Lung (tissue), 12 donors: ENCODE data around the gene FRAS1. TPM values are rescaled to one million over a fixed set of nuclear protein-coding genes. Genes with fewer than 3 reads are reported as not detected.

Experiments used
- ATAC-seq: fragments of 200-7000 bp; cut with Tn5 transposase; one replicate; pipeline ENCODE4 v1.9.1; 2020; ENCODE audit warnings: moderate number of reproducible peaks; ENCODE audit not compliant: insufficient read depth, low FRiP score
- DNase-seq, 3 donors: peaks; one replicate each; pipeline ENCODE4 v3.0.0-alpha.2; 2013 to 2017
- H3K27ac ChIP-seq, 2 donors: one replicate each; pipeline ENCODE4 v1.5.1; 2013; ENCODE audit warnings: mild to moderate bottlenecking in 2 of 2, moderate library complexity in 2 of 2, control low read depth in 1 of 2, inconsistent platforms in 1 of 2, low read depth in 1 of 2, low read length in 1 of 2
- H3K27me3 ChIP-seq, 3 donors: one replicate each; pipeline ENCODE4 v1.5.1; 2013; ENCODE audit warnings: low read length in 2 of 3; ENCODE audit not compliant: control insufficient read depth in 3 of 3, insufficient read depth in 3 of 3
- H3K36me3 ChIP-seq, 4 donors: one replicate each; pipeline ENCODE4 v1.5.1; 2013; ENCODE audit warnings: low read length in 4 of 4, mild to moderate bottlenecking in 1 of 4, moderate library complexity in 1 of 4; ENCODE audit not compliant: control insufficient read depth in 4 of 4, insufficient read depth in 4 of 4
- H3K4me1 ChIP-seq, 5 donors: one replicate each; pipeline ENCODE4 v1.5.1; 2013; ENCODE audit warnings: low read length in 5 of 5, mild to moderate bottlenecking in 2 of 5, moderate library complexity in 1 of 5; ENCODE audit not compliant: control insufficient read depth in 5 of 5, insufficient read depth in 5 of 5
- H3K4me3 ChIP-seq: one replicate; pipeline ENCODE4 v1.5.1; 2013; ENCODE audit warnings: mild to moderate bottlenecking, control low read depth, moderate library complexity
- H3K9ac ChIP-seq, 2 donors: one replicate each; pipeline ENCODE4 v1.5.1; 2013; ENCODE audit warnings: low read length in 2 of 2, control low read depth in 1 of 2; ENCODE audit not compliant: insufficient read depth in 1 of 2
- H3K9me3 ChIP-seq, 4 donors: one replicate each; pipeline ENCODE4 v1.5.1; 2013; ENCODE audit warnings: low read length in 3 of 4, mild to moderate bottlenecking in 1 of 4, moderate library complexity in 1 of 4; ENCODE audit not compliant: control insufficient read depth in 4 of 4, insufficient read depth in 3 of 4
- WGBS, 2 donors: extraction: QIAGEN DNeasy Blood & Tissue Kit; methylation state at CpG; one replicate each; pipeline ENCODE4 v1.1.7; 2013; 5-methylcytosine and 5-hydroxymethylcytosine counted together
- polyA plus RNA-seq, 2 donors: library from polyadenylated mRNA; stranded (reverse); fragments of 200-250 nt; gene quantifications; one replicate each; pipeline ENCODE4 v1.2.1, GENCODE V29; 2013
- total RNA-seq, 2 donors: library from RNA; depleted of rRNA in 1 of 2; stranded (reverse); fragments of >200 nt in 1 of 2; gene quantifications; one replicate each; pipeline ENCODE4 v1.2.1, GENCODE V29; 2014 to 2021
- TF ChIP-seq, protein P1 (sequence below): IDR thresholded peaks from 2 replicates; pipeline ENCODE4 v1.5.1; 2012; ENCODE audit warnings: mild to moderate bottlenecking; ENCODE audit errors: control extremely low read depth, extremely low read depth
- donor health status: control.
- donor health status: control.
- donor health status: Bipolar disorder and iron deficiency.
- donor health status: healthy.
- donor health status: DM: yes; HTN: yes; CAD: no.

FRAS1 gene
- total and polyA plus RNA-seq, 4 donors = 0.45 to 53.8 (median 6.9) TPM

DNA sequence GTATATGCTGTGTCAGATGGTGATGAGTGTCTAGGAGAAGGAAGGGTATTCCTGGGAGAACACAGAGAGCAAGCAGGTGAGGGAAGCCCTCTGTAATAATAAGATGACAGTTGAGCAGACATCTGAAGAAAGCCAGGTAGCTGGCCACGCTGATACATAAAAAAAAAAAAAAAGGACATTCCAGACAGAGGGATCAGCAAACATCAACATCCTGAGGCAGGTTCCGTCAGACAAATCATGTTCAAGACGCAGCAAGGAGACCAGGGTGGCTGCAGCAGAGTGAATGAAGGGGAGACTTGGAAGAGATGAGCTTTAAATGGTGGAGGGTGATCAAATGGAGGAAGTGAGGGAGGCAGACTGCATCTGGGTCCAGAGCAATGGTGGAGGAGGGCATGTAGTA is 396.9 kb downstream of the FRAS1 start:
- no peak overlapping the region for H3K27ac ChIP-seq
- H3K9me3 ChIP-seq = no peaks in the 10 kb centered on the region
- no peak for DNase-seq
- peaks cover 0 to 24% (median 2%) of the 10 kb centered on the region in 4 donors for H3K36me3 ChIP-seq
- H3K4me3 ChIP-seq = no peak overlapping the region
- no peak for ATAC-seq
- TF ChIP-seq, protein P1, sequence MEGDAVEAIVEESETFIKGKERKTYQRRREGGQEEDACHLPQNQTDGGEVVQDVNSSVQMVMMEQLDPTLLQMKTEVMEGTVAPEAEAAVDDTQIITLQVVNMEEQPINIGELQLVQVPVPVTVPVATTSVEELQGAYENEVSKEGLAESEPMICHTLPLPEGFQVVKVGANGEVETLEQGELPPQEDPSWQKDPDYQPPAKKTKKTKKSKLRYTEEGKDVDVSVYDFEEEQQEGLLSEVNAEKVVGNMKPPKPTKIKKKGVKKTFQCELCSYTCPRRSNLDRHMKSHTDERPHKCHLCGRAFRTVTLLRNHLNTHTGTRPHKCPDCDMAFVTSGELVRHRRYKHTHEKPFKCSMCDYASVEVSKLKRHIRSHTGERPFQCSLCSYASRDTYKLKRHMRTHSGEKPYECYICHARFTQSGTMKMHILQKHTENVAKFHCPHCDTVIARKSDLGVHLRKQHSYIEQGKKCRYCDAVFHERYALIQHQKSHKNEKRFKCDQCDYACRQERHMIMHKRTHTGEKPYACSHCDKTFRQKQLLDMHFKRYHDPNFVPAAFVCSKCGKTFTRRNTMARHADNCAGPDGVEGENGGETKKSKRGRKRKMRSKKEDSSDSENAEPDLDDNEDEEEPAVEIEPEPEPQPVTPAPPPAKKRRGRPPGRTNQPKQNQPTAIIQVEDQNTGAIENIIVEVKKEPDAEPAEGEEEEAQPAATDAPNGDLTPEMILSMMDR = no peak
- H3K4me1 ChIP-seq = no peaks in the 10 kb centered on the region
- H3K9ac ChIP-seq = no peak overlapping the region
- WGBS, 2 donors = 80 to 87% methylated on average over 3 of the region's 3 CpGs
- no peaks in the 10 kb centered on the region for H3K27me3 ChIP-seq

DNA sequence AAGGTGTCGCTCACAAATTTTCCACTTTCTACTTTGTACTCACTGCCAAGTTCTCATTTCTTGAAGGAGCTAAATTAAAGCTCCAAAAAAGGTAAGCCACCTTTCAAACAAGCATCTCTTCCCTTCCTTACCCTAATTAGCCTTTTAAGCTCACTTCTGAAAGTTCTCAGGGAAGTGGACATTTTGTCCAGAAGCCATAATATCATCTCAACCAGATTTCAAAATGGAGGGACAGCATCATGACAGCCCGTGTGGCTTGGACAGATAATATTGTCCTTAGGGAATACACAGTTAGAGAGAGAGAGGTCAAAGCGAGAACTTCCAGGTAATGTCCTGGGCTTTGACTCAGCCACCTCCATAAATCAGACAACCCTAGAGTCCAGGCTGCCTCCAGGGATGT is 400.6 kb downstream of the FRAS1 start:
- TF ChIP-seq, protein P1 = no peak

DNA sequence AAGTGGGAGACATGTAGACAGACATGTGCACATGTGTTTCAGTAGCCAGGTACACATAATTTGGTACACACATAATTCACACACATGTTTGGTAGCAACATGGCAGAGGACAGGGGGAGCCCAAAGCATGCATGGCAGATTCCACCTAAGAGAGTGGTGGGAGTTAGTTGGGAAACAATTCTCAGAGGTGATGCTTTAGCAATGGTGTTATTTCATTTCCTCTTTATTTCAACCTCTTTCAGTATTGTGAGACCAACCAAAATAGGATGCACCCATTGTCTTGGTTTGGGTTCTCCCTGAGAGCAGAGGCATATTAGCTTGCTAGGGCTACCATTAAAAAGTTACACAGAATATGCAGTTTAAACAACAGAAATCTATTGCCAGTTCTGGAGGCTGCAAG is 402.2 kb downstream of the FRAS1 start:
- no peak for ATAC-seq
- Histone ChIP-seq H3K9ac (no peak overlapping the region), H3K27me3 (no peaks in the 10 kb centered on the region), H3K27ac (no peak overlapping the region), H3K36me3 (peaks cover 0 to 8% (median 4%) of the 10 kb centered on the region in 4 donors), H3K4me1 (no peaks in the 10 kb centered on the region), H3K4me3 (no peak overlapping the region), H3K9me3 (no peaks in the 10 kb centered on the region)
- DNase-seq = no peak
- TF ChIP-seq, protein P1 = no peak

More for the DNA sequence above, 400.6 kb downstream of the FRAS1 start:
- no peak overlapping the region for H3K4me3 ChIP-seq
- no peak overlapping the region for H3K27ac ChIP-seq
- no peaks in the 10 kb centered on the region for H3K27me3 ChIP-seq
- H3K36me3 ChIP-seq = peaks cover 0 to 8% (median 2%) of the 10 kb centered on the region in 4 donors
- WGBS, 2 donors = 62 to 65% methylated on average over 3 of the region's 3 CpGs
- ATAC-seq (no peak), DNase-seq (no peak)
- H3K9me3 ChIP-seq = no peaks in the 10 kb centered on the region
- H3K9ac ChIP-seq = no peak overlapping the region
- H3K4me1 ChIP-seq = no peaks in the 10 kb centered on the region

DNA sequence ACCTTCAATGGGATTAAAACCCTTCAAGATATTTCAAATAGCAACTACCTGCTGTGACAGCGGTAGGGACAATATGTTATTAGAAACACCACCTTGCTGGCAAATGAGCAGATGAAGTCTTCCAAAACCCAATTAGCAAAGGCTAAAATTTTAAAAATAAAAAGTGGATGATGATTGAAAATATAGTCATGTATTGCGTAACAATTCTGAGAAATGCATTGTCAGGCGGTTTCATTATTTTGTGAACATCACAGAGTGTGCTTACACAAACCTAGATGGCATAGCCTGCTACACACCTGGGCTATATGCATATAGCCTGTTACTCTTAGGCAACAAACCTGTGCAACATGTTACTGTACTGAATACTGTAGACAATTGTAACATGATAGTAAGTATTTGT is 403.2 kb downstream of the FRAS1 start:
- TF ChIP-seq, protein P1 = no peak
- Histone ChIP-seq H3K9me3 (no peaks in the 10 kb centered on the region), H3K4me3 (no peak overlapping the region), H3K27me3 (no peaks in the 10 kb centered on the region), H3K27ac (no peak overlapping the region), H3K36me3 (peaks cover 0 to 6% (median 4%) of the 10 kb centered on the region in 4 donors), H3K4me1 (no peaks in the 10 kb centered on the region), H3K9ac (no peak overlapping the region)
- 94 to 99% methylated on average over 3 of the region's 3 CpGs for WGBS, 2 donors
- DNase-seq (no peak), ATAC-seq (no peak)
